Sigmoid colon (tissue), 4 donors: ENCODE data around the gene MINDY2.

Experiments used
- CTCF ChIP-seq, 4 experiments: fragments of 450-650 bp in 3 of 4; fragments of 200-600 bp in 1 of 4; IDR thresholded peaks; one replicate each; pipeline ENCODE4 v1.5.1; 2016 to 2019; ENCODE audit warnings: antibody characterized with exemption in 4 of 4, mild to moderate bottlenecking in 3 of 4, moderate library complexity in 2 of 4
- EP300 ChIP-seq, 4 donors: sonication (generic); formaldehyde crosslinking; IDR thresholded peaks; one replicate each; pipeline ENCODE4 v1.6.1; 2017; ENCODE audit warnings: antibody characterized with exemption in 4 of 4
- POLR2A ChIP-seq, 2 donors: fragments of 450-650 bp; IDR thresholded peaks; one replicate each; pipeline ENCODE4 v1.6.1; 2016; ENCODE audit warnings: antibody characterized with exemption in 2 of 2, mild to moderate bottlenecking in 2 of 2, moderate library complexity in 2 of 2
- POLR2AphosphoS5 ChIP-seq, 4 donors: sonication (generic); formaldehyde crosslinking; IDR thresholded peaks; one replicate each; pipeline ENCODE4 v1.6.1; 2017; ENCODE audit warnings: antibody characterized with exemption in 4 of 4

GRCh38 chr15:58762731-58763130, 8.4 kb upstream of the MINDY2 start:
- TF ChIP-seq CTCF (IDR thresholded peaks at IDR 0.05), result no peak
- TF ChIP-seq POLR2AphosphoS5 (IDR thresholded peaks at IDR 0.05), result no peak
- no peak for TF ChIP-seq POLR2A (IDR thresholded peaks at IDR 0.05)
- TF ChIP-seq EP300 (IDR thresholded peaks at IDR 0.05), result no peak
